MCF 10A (cell line): ENCODE measurements around the gene PGM1. TPM values are rescaled to one million over a fixed set of nuclear protein-coding genes. Genes with fewer than 3 reads are reported as not detected.

Source experiments
- BruUV-seq: library from RNA; stranded (reverse); fragments of 400-500 nt; replicated peaks from 2 replicates; lab custom pipeline; 2021; lab: Mats Ljungman, UMichigan
- CTCF ChIA-PET: fragments of 300-600 bp; sonication (Branson Sonifier 250); formaldehyde crosslinking; extraction: SDS; loops from one replicate; lab custom pipeline; 2021; ENCODE audit warnings: antibody characterized with exemption, inconsistent platforms; lab: Yijun Ruan, JAX
- POLR2A ChIA-PET: fragments of 300-600, 350-650 bp; sonication (Branson Sonifier 250); formaldehyde crosslinking; extraction: SDS; loops from one replicate; lab custom pipeline; 2020; ENCODE audit warnings: antibody characterized with exemption, inconsistent platforms; lab: Yijun Ruan, JAX
- DNase-seq: peaks from one replicate; pipeline ENCODE4 v3.0.0-alpha.2; 2018; ENCODE audit not compliant: unreplicated experiment
- H3K27ac Mint-ChIP-seq: one replicate; pipeline ENCODE4 v1.8.0; 2022; ENCODE audit warnings: mild to moderate bottlenecking, low read depth, mixed read lengths; ENCODE audit not compliant: unreplicated experiment
- H3K27me3 Mint-ChIP-seq: one replicate; pipeline ENCODE4 v1.8.0; 2022; ENCODE audit warnings: mixed read lengths; ENCODE audit not compliant: insufficient read depth, unreplicated experiment
- H3K36me3 Mint-ChIP-seq: one replicate; pipeline ENCODE4 v1.8.0; 2022; ENCODE audit warnings: mild to moderate bottlenecking, moderate library complexity, mixed read lengths; ENCODE audit not compliant: insufficient read depth, unreplicated experiment
- H3K4me1 Mint-ChIP-seq: one replicate; pipeline ENCODE4 v1.8.0; 2022; ENCODE audit warnings: mixed read lengths; ENCODE audit not compliant: insufficient read depth, unreplicated experiment
- H3K4me3 Mint-ChIP-seq: one replicate; pipeline ENCODE4 v1.8.0; 2022; ENCODE audit warnings: mild to moderate bottlenecking, moderate library complexity, mixed read lengths; ENCODE audit not compliant: unreplicated experiment
- H3K9me3 Mint-ChIP-seq: one replicate; pipeline ENCODE4 v1.8.0; 2022; ENCODE audit warnings: mixed read lengths; ENCODE audit not compliant: unreplicated experiment
- intact Hi-C: fragments of 100-400 bp; cut with micrococcal nuclease; formaldehyde crosslinking; loops from 2 replicates; pipeline ENCODE4 v1.14.1; 2022
- total RNA-seq: library from RNA; stranded (reverse); gene quantifications from 2 replicates; pipeline ENCODE4 v1.2.3, GENCODE V29; 2022
- TF ChIP-seq, protein P1 (sequence below): fragments of 200-600 bp; IDR thresholded peaks from one replicate; pipeline ENCODE4 v1.8.0; 2022; ENCODE audit warnings: antibody characterized with exemption, mild to moderate bottlenecking; ENCODE audit not compliant: unreplicated experiment

PGM1 gene
- total RNA-seq, 1 experiment from 2014 or later, result 60.2 TPM

DNA sequence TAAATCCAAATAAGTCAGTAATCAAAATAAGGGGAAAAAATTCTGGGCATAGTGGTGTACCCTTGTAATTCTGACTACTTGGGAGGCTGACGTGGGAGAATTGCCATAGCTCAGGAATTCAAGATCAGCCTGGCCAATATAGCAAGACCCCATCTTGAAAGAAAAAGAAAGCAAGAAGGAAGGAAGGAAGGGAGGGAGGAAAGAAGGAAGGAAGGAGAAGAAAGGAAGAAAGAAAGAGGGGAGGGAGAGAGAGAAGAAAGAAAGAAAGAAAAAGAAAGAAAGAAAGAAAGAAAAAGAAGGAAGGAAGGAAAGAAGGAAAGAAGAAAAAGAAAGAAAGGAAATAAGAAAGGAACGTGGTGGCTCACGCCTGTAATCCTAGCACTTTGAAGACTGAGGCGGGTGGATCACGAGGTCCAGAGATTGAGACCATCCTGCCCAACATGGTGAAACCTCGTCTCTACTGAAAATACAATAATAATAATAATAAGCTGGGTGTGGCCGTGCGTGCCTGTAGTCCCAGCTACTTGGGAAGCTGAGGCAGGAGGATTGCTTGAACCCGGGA is 116.1 kb downstream of the PGM1 start:
- Mint-ChIP-seq H3K36me3 (no peaks in the 10 kb centered on the region), H3K9me3 (no peaks in the 10 kb centered on the region), H3K4me3 (no peak overlapping the region), H3K4me1 (peaks cover 4% of the 10 kb centered on the region), H3K27me3 (no peaks in the 10 kb centered on the region), H3K27ac (no peak overlapping the region)
- BruUV-seq, result no TSS peak
- intact Hi-C loops, result no loop called here
- ChIA-PET CTCF (interaction anchor here (0.6 kb wide), 1 partner anchor 454 kb away, joined by 3 read pairs; no protein-coding TSS in a partner anchor), POLR2A (no interaction called here)
- TF ChIP-seq, protein P1, sequence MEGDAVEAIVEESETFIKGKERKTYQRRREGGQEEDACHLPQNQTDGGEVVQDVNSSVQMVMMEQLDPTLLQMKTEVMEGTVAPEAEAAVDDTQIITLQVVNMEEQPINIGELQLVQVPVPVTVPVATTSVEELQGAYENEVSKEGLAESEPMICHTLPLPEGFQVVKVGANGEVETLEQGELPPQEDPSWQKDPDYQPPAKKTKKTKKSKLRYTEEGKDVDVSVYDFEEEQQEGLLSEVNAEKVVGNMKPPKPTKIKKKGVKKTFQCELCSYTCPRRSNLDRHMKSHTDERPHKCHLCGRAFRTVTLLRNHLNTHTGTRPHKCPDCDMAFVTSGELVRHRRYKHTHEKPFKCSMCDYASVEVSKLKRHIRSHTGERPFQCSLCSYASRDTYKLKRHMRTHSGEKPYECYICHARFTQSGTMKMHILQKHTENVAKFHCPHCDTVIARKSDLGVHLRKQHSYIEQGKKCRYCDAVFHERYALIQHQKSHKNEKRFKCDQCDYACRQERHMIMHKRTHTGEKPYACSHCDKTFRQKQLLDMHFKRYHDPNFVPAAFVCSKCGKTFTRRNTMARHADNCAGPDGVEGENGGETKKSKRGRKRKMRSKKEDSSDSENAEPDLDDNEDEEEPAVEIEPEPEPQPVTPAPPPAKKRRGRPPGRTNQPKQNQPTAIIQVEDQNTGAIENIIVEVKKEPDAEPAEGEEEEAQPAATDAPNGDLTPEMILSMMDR, result no peak
- no peak for DNase-seq

Other genes with a start within 250 kb of the PGM1 start
- 5.4 and 6.0 TPM in 2 replicates for gene ALG6, start 225.8 kb upstream of the PGM1 start, total RNA-seq
- 31.4 and 31.8 TPM in 2 replicates for gene ITGB3BP, start 70.2 kb upstream of the PGM1 start, total RNA-seq
- 7.6 and 7.9 TPM in 2 replicates for gene EFCAB7, start 69.9 kb upstream of the PGM1 start, total RNA-seq
- gene ROR1, start 180.6 kb downstream of the PGM1 start, total RNA-seq, result 4.6 and 10.3 TPM in 2 replicates